Mucosa of descending colon (tissue), 3 donors: ENCODE results near the gene PFDN1. TPM values are rescaled to one million over a fixed set of nuclear protein-coding genes. Genes with fewer than 3 reads are reported as not detected.

Source experiments
- ATAC-seq: fragments of 200-7000 bp; cut with Tn5 transposase; one replicate; pipeline ENCODE4 v1.9.1; 2020; ENCODE audit warnings: mild to moderate bottlenecking, moderate library complexity
- DNase-seq, 3 donors: peaks; one replicate each; pipeline ENCODE4 v3.0.0-alpha.2; 2020
- H3K36me3 ChIP-seq: fragments of 200-600 bp; one replicate; pipeline ENCODE4 v1.8.0; 2021; ENCODE audit warnings: low read depth, mild to moderate bottlenecking
- H3K4me1 ChIP-seq: fragments of 200-600 bp; one replicate; pipeline ENCODE4 v1.8.0; 2021; ENCODE audit warnings: low read depth, mild to moderate bottlenecking
- H3K4me3 ChIP-seq: fragments of 200-600 bp; one replicate; pipeline ENCODE4 v1.8.0; 2021; ENCODE audit warnings: mild to moderate bottlenecking
- H3K9me3 ChIP-seq: fragments of 200-600 bp; one replicate; pipeline ENCODE4 v1.8.0; 2021; ENCODE audit warnings: mild to moderate bottlenecking
- intact Hi-C, 2 donors: fragments of 100-400 bp; cut with DNase I in 1 of 2; cut with micrococcal nuclease in 1 of 2; formaldehyde crosslinking; loops; one replicate each; pipeline versions ENCODE4 v1.11.0 to v1.11.1; 2022; cut with DNase I, micrococcal nuclease
- total RNA-seq, 3 donors: library from RNA; stranded (reverse); fragmentation: NEBNext Ultra II Directional in 2 of 3; extraction: Animal tissue kit (Norgen Biotek cat#: 25700) in 2 of 3; gene quantifications; one replicate each; pipeline versions ENCODE4 v1.2.1 to v1.2.4, GENCODE V29; 2021 to 2023
- TF ChIP-seq, protein P1 (sequence below): fragments of 200-600 bp; IDR thresholded peaks from one replicate; pipeline ENCODE4 v1.8.0; 2022; ENCODE audit warnings: antibody characterized with exemption, mild to moderate bottlenecking
- donor health status: DM: no; HTN: no; CAD: no; lungs with moderate emphysema.
- donor health status: DM: no; HTN: no; CAD: no.
- donor health status: DM: no; HTN: yes; CAD: no.

The PFDN1 gene
- total RNA-seq, 3 donors from 2014 or later, result 33.5 to 48.0 (median 35.9) TPM

DNA sequence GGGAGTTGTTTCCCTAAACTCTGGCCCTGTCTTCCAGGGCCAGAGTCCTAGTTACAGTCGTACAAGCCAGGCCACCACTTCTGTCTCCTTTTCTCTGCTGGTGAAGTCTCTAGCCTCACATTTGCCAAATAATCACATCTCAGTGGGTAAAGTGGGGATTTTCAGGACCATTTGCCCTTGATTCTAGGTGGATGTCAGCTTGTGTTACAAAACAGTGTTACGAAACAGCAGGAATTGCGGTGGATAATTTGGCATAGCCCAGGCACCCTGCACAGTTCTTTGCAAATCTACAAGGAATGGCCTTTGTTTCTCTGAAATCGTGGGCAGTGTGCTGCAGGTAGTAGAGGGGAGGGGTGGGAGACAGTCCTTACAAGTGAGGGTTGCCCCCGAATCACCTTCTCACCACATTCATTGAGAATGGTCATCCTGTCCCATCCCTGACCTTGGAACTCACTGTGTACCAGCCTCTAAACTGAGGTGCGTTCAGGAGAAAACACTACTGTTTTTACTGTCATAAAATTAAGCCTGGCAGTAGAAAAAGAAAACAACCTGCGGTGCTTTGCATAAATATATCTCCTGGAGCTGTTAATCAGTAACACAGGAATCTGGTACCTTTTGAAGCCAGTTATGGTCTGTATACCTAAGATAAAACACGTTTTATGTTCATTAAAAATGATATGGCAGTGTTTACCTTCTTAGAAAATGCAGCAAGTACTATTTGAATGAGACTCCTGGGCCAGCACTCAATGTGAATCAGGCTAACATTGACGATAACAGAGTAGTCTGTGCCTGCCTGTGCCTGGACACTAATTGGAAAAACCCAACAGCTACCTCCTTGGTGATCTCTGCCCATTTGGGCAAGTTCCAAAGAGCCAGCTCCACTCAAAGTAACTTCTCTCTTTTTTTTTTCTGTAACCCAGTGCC lies 83.6 kb downstream of the PFDN1 start:
- intact Hi-C loops, result no loop called here
- peak; percentile 69 for ATAC-seq
- TF ChIP-seq, protein P1, sequence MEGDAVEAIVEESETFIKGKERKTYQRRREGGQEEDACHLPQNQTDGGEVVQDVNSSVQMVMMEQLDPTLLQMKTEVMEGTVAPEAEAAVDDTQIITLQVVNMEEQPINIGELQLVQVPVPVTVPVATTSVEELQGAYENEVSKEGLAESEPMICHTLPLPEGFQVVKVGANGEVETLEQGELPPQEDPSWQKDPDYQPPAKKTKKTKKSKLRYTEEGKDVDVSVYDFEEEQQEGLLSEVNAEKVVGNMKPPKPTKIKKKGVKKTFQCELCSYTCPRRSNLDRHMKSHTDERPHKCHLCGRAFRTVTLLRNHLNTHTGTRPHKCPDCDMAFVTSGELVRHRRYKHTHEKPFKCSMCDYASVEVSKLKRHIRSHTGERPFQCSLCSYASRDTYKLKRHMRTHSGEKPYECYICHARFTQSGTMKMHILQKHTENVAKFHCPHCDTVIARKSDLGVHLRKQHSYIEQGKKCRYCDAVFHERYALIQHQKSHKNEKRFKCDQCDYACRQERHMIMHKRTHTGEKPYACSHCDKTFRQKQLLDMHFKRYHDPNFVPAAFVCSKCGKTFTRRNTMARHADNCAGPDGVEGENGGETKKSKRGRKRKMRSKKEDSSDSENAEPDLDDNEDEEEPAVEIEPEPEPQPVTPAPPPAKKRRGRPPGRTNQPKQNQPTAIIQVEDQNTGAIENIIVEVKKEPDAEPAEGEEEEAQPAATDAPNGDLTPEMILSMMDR, result no peak
- Histone ChIP-seq H3K4me1 (peaks cover 52% of the 10 kb centered on the region), H3K36me3 (no peaks in the 10 kb centered on the region), H3K9me3 (no peaks in the 10 kb centered on the region), H3K4me3 (no peak overlapping the region)
- DNase-seq, result peak in 1 of 3 donors; percentile 75

DNA sequence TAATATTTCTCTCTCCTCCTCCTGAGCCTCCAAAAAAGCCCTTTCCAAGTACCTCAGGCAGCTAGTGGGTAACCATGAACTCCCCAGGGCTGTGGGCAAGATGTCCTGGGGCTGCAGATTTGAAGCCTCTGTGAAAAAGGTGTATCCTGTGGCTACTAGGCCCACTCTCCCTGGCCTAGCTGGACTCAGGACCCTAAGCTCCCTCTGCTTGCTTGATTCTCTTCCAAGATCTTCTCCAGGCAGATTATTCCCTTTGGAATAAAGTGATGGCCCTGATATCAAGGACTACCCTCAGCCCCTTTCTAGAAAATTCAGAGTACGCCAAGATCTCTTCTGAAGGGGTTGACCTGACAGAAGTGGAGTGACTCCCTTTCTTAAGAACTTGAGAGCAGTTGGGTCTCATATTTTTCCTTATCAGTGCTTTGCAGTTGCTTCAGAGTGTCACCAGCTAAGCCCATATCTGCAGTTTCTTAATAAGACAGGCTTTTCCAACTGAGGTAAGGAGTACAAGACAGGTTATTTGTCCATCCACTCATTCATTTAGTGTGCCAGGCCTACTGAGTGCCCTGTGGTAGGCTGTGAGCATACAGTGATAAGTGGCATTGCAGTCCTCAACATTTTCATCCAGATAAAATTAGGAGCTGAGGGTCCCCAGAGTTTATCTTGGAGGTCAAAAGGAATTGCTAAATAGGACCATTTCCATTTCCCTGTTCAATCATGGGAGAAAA lies 85.4 kb downstream of the PFDN1 start:
- Histone ChIP-seq H3K9me3 (no peaks in the 10 kb centered on the region), H3K4me1 (peaks cover 44% of the 10 kb centered on the region), H3K4me3 (no peak overlapping the region), H3K36me3 (no peaks in the 10 kb centered on the region)
- DNase-seq (no peak), ATAC-seq (no peak)
- TF ChIP-seq, protein P1, result no peak
- intact Hi-C loops, result no loop called here

DNA sequence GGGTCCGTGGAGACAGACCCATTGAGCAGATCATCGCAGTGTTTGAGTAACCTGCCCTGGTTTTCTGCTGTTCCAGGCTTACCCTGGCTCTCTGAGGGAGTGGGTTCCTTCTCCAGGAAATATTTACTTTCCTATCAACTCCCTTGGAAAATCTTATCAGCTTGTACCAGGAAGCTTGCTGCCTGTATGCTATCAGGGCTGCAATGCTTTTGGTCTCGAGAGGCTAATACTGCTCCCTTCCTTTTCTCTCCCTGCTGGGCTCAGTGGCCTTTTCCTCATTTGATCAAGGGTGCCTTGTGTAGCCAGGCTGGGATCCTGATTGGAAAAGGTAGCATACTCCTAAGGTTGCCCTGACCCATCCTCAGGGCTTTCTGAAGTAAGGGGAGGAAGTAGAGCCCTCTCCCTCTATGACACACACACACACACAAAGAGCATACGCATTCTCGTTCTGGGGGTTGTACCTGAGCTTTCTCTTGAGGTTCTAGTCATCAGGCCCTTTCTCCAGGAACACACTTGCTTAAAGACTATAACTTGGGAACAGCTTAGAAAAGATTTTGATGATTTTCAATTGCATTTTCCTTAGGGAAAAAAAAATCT lies 86.3 kb downstream of the PFDN1 start:
- H3K4me3 ChIP-seq, result no peak overlapping the region
- intact Hi-C loops, result no loop called here
- H3K36me3 ChIP-seq, result no peaks in the 10 kb centered on the region
- peaks cover 44% of the 10 kb centered on the region for H3K4me1 ChIP-seq
- H3K9me3 ChIP-seq, result no peaks in the 10 kb centered on the region
- ATAC-seq (peak; percentile 76), DNase-seq (peak in 1 of 3 donors; percentile 45)
- TF ChIP-seq, protein P1, result no peak

DNA sequence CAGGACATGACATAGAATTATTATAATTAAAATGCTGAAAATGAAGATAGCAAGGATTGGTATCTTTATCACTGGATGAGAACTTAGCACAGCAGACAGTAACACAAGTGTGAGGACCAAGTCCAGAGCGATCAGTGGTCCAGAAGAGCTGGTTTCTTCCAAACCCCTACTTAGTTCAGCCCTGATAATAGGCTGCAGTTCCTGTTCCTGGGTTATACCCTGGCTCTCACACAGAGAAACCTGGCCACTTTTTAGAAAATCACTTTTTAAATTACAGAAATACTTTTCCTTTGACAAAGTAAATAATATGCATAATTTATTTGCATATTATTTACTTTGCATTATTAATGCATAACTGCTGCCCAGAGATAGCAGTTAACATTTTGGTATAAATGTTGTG lies 87.6 kb downstream of the PFDN1 start:
- H3K4me3 ChIP-seq, result no peak overlapping the region
- no peaks in the 10 kb centered on the region for H3K36me3 ChIP-seq
- no peaks in the 10 kb centered on the region for H3K9me3 ChIP-seq
- intact Hi-C loops, result no loop called here
- DNase-seq (no peak), ATAC-seq (no peak)
- TF ChIP-seq, protein P1, result no peak
- peaks cover 37% of the 10 kb centered on the region for H3K4me1 ChIP-seq

DNA sequence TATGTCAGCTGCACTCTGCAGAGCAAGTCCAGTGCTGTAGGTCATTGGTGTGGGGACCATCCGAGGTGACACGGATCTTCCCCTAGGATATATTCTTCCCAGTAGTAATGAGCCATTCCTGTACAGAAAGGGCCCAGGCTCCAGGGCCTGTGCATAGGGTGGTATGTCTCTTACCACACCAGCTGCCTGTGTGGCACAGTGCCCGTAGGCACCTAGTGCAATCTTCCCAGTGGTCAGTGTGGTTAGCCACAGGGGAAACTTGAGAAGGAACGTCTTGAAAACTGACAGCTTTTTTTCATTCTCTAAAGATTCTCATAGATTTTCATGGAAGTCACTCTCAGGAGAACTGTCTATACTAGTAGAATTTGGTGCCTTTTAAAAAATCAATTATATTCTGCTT lies 88.1 kb downstream of the PFDN1 start:
- intact Hi-C loops, result no loop called here
- no peaks in the 10 kb centered on the region for H3K9me3 ChIP-seq
- H3K4me1 ChIP-seq, result peaks cover 33% of the 10 kb centered on the region
- H3K4me3 ChIP-seq, result no peak overlapping the region
- no peaks in the 10 kb centered on the region for H3K36me3 ChIP-seq
- ATAC-seq (no peak), DNase-seq (no peak)
- TF ChIP-seq, protein P1, result no peak
